K562 (cell line): ENCODE data around the gene DGAT2L6. TPM values are rescaled to one million over a fixed set of nuclear protein-coding genes. Genes with fewer than 3 reads are reported as not detected.

ENCODE experiments used
- ATAC-seq: fragments of 200-7000 bp; cut with Tn5 transposase; 3 replicates; pipeline ENCODE4 v1.9.1; 2020; ENCODE audit warnings: moderate library complexity
- BruUV-seq: library from RNA; stranded (reverse); fragments of 400-500 nt; replicated peaks from 2 replicates; lab custom pipeline; 2021; lab: Mats Ljungman, UMichigan
- CTCF ChIA-PET: fragments of 300-600 bp; formaldehyde crosslinking; extraction: SDS; loops from one replicate; lab custom pipeline; 2021; ENCODE audit warnings: low intra/inter-chr PET ratio; lab: Yijun Ruan, JAX
- POLR2A ChIA-PET: fragments of 300-600, 350-650 bp; sonication (Branson Sonifier 250); formaldehyde crosslinking; extraction: SDS; loops from one replicate; lab custom pipeline; 2021; ENCODE audit warnings: antibody characterized with exemption, inconsistent platforms; lab: Yijun Ruan, JAX
- DNase-seq, 4 experiments: peaks; one replicate each; pipeline versions ENCODE4 v3.0.0 to v3.0.0-alpha.2; 2011 to 2018; ENCODE audit warnings: low spot score in 3 of 4, mixed read lengths in 3 of 4; ENCODE audit errors: extremely low read depth in 1 of 4
- FAIRE-seq: peaks from 2 replicates; lab custom pipeline; 2011; peaks lifted over from hg19 to GRCh38; lab: Jason Lieb, UNC
- H2AFZ ChIP-seq: 2 replicates; pipeline ENCODE4 v1.6.0; 2011; ENCODE audit warnings: low read depth, low read length, control low read depth, inconsistent platforms
- H3K27ac ChIP-seq: fragments of 200-600 bp; 3 replicates; pipeline ENCODE4 v1.8.0; 2011; ENCODE audit warnings: low read depth, mild to moderate bottlenecking, control low read depth, inconsistent platforms, low read length, moderate library complexity, mixed read lengths; ENCODE audit errors: extremely low read depth
- H3K27me3 ChIP-seq, 2 experiments: fragments of 300-600 bp in 1 of 2; 2 replicates in 1 of 2; 3 replicates in 1 of 2; pipeline versions ENCODE4 v1.6.0 to v1.8.0; 2011; ENCODE audit warnings: inconsistent platforms in 2 of 2, low read length in 2 of 2, mild to moderate bottlenecking in 1 of 2, mixed read lengths in 1 of 2, moderate library complexity in 1 of 2; ENCODE audit not compliant: control insufficient read depth in 2 of 2, insufficient read depth in 2 of 2
- H3K36me3 ChIP-seq: fragments of 300-600 bp; 3 replicates; pipeline ENCODE4 v1.8.0; 2011; ENCODE audit warnings: mild to moderate bottlenecking, low read length, inconsistent platforms; ENCODE audit not compliant: control insufficient read depth, insufficient read depth
- H3K4me1 ChIP-seq, 2 experiments: fragments of 200-600 bp in 1 of 2; replicated peaks in 1 of 2; 2 replicates in 1 of 2; 3 replicates in 1 of 2; pipeline versions ENCODE4 v1.5.1 to v1.8.0; 2011; ENCODE audit warnings: inconsistent platforms in 2 of 2, low read length in 2 of 2, mild to moderate bottlenecking in 1 of 2, mixed read lengths in 1 of 2, moderate library complexity in 1 of 2; ENCODE audit not compliant: control insufficient read depth in 2 of 2, insufficient read depth in 2 of 2
- H3K4me2 ChIP-seq: 2 replicates; pipeline ENCODE4 v1.6.1; 2011; ENCODE audit warnings: low read length, control low read depth, inconsistent platforms, mixed read lengths; ENCODE audit not compliant: insufficient read depth
- H3K4me3 ChIP-seq: fragments of 200-600 bp; sonication (generic), shearing (Covaris generic); 2 replicates; pipeline ENCODE4 v1.5.1; 2016; ENCODE audit warnings: control low read depth, inconsistent platforms
- H3K79me2 ChIP-seq: fragments of 200-600 bp; 3 replicates; pipeline ENCODE4 v1.8.0; 2011; ENCODE audit warnings: low read length, inconsistent platforms; ENCODE audit not compliant: control insufficient read depth, insufficient read depth
- H3K9ac ChIP-seq, 2 experiments: 2 replicates each; pipeline versions ENCODE4 v1.6.0 to v1.6.1; 2011; ENCODE audit warnings: low read depth in 2 of 2, low read length in 2 of 2, control low read depth in 1 of 2, inconsistent platforms in 1 of 2, mild to moderate bottlenecking in 1 of 2, mixed read lengths in 1 of 2; ENCODE audit not compliant: insufficient read depth in 1 of 2
- H3K9me1 ChIP-seq: one replicate; pipeline ENCODE4 v1.6.0; 2011; ENCODE audit warnings: inconsistent platforms, mild to moderate bottlenecking, low read length, moderate library complexity; ENCODE audit not compliant: control insufficient read depth, insufficient read depth
- H3K9me3 ChIP-seq: replicated peaks from 2 replicates; pipeline ENCODE4 v1.5.1; 2011; ENCODE audit warnings: low read depth, low read length, inconsistent platforms; ENCODE audit not compliant: control insufficient read depth, insufficient read depth
- H4K20me1 ChIP-seq: replicated peaks from 2 replicates; pipeline ENCODE4 v1.6.1; 2011; ENCODE audit warnings: low read length, inconsistent platforms, mixed read lengths; ENCODE audit not compliant: control insufficient read depth, insufficient read depth
- CBFA2T3 ChIP-seq: fragments of 450-650 bp; IDR thresholded peaks from 2 replicates; pipeline ENCODE4 v1.6.1; 2017
- E2F8 ChIP-seq: fragments of 450-650 bp; IDR thresholded peaks from 2 replicates; pipeline ENCODE4 v1.7.1; 2018; ENCODE audit warnings: mild to moderate bottlenecking, low read depth; ENCODE audit not compliant: partially characterized antibody
- EGR1 ChIP-seq: fragments of 450-650 bp; conservative IDR thresholded peaks from 2 replicates; pipeline ENCODE4 v1.6.1; 2017; ENCODE audit warnings: mild to moderate bottlenecking
- FOXM1 ChIP-seq, 2 experiments: fragments of 450-650 bp in 1 of 2; sonication (generic) in 1 of 2; formaldehyde crosslinking in 1 of 2; IDR thresholded peaks; 2 replicates each; pipeline versions ENCODE4 v1.6.1 to v1.9.0; 2017 to 2022; ENCODE audit warnings: low read depth in 2 of 2, mild to moderate bottlenecking in 2 of 2, missing genetic modification reagents in 1 of 2, moderate library complexity in 1 of 2
- HNRNPUL1 ChIP-seq: fragments of 200-400 bp; formaldehyde crosslinking; IDR thresholded peaks from 2 replicates; pipeline ENCODE4 v1.6.1; 2017; ENCODE audit warnings: low read length
- NFRKB ChIP-seq: fragments of 450-650 bp; IDR thresholded peaks from 2 replicates; pipeline ENCODE4 v1.6.1; 2016; ENCODE audit warnings: low read depth
- PKNOX1 ChIP-seq: fragments of 450-650 bp; IDR thresholded peaks from 2 replicates; pipeline ENCODE4 v1.6.1; 2016
- PRDM10 ChIP-seq: fragments of 450-650 bp; IDR thresholded peaks from 2 replicates; pipeline ENCODE4 v1.6.1; 2018; ENCODE audit not compliant: partially characterized antibody
- SMAD1 ChIP-seq: fragments of 150-350 bp; IDR thresholded peaks from 2 replicates; pipeline ENCODE4 v1.6.1; 2014; ENCODE audit warnings: low read length, low read depth; ENCODE audit not compliant: partially characterized antibody
- TCF3 ChIP-seq: sonication (generic); formaldehyde crosslinking; IDR thresholded peaks from 2 replicates; pipeline ENCODE4 v1.4.0; 2020; ENCODE audit warnings: mild to moderate bottlenecking, missing genetic modification reagents
- ZKSCAN8 ChIP-seq: fragments of 200-800 bp; sonication (Bioruptor generic); IDR thresholded peaks from 2 replicates; pipeline ENCODE4 v1.6.1; 2016; ENCODE audit warnings: missing genetic modification characterization, missing compliant biosample characterization
- ZNF766 ChIP-seq: fragments of 200-800 bp; sonication (Bioruptor generic); conservative IDR thresholded peaks from 2 replicates; pipeline ENCODE4 v1.6.1; 2016; ENCODE audit warnings: missing genetic modification characterization, missing compliant biosample characterization
- WGBS: fragments of 100-300 bp; shearing (Covaris generic); methylation state at CpG from one replicate; pipeline ENCODE4 v1.1.6; 2016; ENCODE audit warnings: low coverage, mixed read lengths; ENCODE audit not compliant: insufficient coverage; ENCODE audit errors: missing lambda C conversion rate; 5-methylcytosine and 5-hydroxymethylcytosine counted together
- in situ Hi-C: fragments of 300-500 bp; cut with MboI; formaldehyde crosslinking; loops from 4 replicates; pipeline ENCODE4 v1.15.0; 2018; ENCODE audit warnings: inconsistent platforms, mixed read lengths
- intact Hi-C: fragments of 100-400 bp; cut with micrococcal nuclease; formaldehyde crosslinking; loops from 2 replicates; pipeline ENCODE4 v1.14.2; 2022
- polyA plus RNA-seq, 8 experiments: library from polyadenylated mRNA; depleted of rRNA in 4 of 8; stranded (reverse) in 5 of 8; unstranded in 3 of 8; fragments of >200 nt; fragmentation: Nextera tagmentation in 2 of 8; fragmentation: Illumina TruSeq in 1 of 8; extraction: Ambion mirVana in 2 of 8; extraction: Trizol in 1 of 8; gene quantifications; 2 replicates each; pipeline versions ENCODE4 v1.2.1 to v1.2.3, GENCODE V29; 2011 to 2014; ENCODE audit warnings: inconsistent platforms in 1 of 8, missing spikeins in 1 of 8
- total RNA-seq, 7 experiments: library from RNA; depleted of rRNA in 6 of 7; stranded (reverse); fragments of >200 nt in 6 of 7; fragmentation: Illumina TruSeq in 2 of 7; extraction: Trizol in 2 of 7; gene quantifications; 2 replicates each; pipeline versions ENCODE4 v1.2.1 to v1.2.3, GENCODE V29; 2011 to 2021; ENCODE audit warnings: low replicate concordance in 1 of 7

DGAT2L6 gene
- total and polyA plus RNA-seq, 9 of the 15 experiments (the other 6 are each of a cell fraction or from before 2014, with no cell fraction given), result not detected

GRCh38 chrX:70168238-70169188, 8.8 kb upstream of the DGAT2L6 start:
- Histone ChIP-seq H2AFZ (peak overlapping the region; percentile 86), H3K27ac (peak overlapping the region; percentile 37; the same call in 2 of the 3 replicates), H3K27me3 (no peaks in the 10 kb centered on the region), H3K79me2 (no peaks in the 10 kb centered on the region), H3K4me2 (peak overlapping the region; percentile 50), H4K20me1 (no peaks in the 10 kb centered on the region), H3K9me1 (no peaks in the 10 kb centered on the region), H3K4me1 (peaks cover 0 to 18% of the 10 kb centered on the region in 2 experiments; a peak in 4 of 5 replicates), H3K4me3 (no peak overlapping the region), H3K9me3 (no peaks in the 10 kb centered on the region), H3K36me3 (peaks cover 20% of the 10 kb centered on the region; the same call in 2 of the 3 replicates), H3K9ac (peak overlapping the region in 1 of 2 experiments; percentile 38; a peak in 2 of 4 replicates)
- 8% methylated on average over 10 of the region's 11 CpGs for WGBS
- peak; percentile 32 to 48 (median 40) for DNase-seq
- FAIRE-seq, result peak; percentile 76
- peak; percentile 88 for ATAC-seq
- in situ Hi-C loops (no loop called here), intact Hi-C loops (no loop called here)
- POLR2A ChIA-PET, result interaction anchor here (0.6 to 1.6 kb wide), 7 partner anchors 15 to 1133 kb away, joined by 3 to 8 read pairs (median 4); partner anchors contain the start of gene IGBP1
- CTCF ChIA-PET, result no interaction called here
- BruUV-seq, result no TSS peak
- TF ChIP-seq PRDM10 (peak; percentile 7), FOXM1 (IDR thresholded peaks at IDR 0.05; ENCODE audit: low read depth) (peak; percentile 52; the same call in 1 of the 2 replicates), FOXM1 (CRISPR knock-in tag; IDR thresholded peaks at IDR 0.05; ENCODE audit: low read depth) (no peak), EGR1 (peak; percentile 80), ZNF766 (0 out of 2 replicates have a peak, but pooled peaks have one; percentile 34), TCF3 (CRISPR knock-in tag) (peak; percentile 16; the same call in 1 of the 2 replicates), CBFA2T3 (peak; percentile 69), SMAD1 (no peak), PKNOX1 (peak; percentile 15; the same call in 1 of the 2 replicates), E2F8 (no peak), ZKSCAN8 (peak; percentile 49; the same call in 1 of the 2 replicates), NFRKB (peak; percentile 44; the same call in 1 of the 2 replicates), HNRNPUL1 (no peak)
